Measurements from ENCODE around the gene FRMD3.

DNA sequence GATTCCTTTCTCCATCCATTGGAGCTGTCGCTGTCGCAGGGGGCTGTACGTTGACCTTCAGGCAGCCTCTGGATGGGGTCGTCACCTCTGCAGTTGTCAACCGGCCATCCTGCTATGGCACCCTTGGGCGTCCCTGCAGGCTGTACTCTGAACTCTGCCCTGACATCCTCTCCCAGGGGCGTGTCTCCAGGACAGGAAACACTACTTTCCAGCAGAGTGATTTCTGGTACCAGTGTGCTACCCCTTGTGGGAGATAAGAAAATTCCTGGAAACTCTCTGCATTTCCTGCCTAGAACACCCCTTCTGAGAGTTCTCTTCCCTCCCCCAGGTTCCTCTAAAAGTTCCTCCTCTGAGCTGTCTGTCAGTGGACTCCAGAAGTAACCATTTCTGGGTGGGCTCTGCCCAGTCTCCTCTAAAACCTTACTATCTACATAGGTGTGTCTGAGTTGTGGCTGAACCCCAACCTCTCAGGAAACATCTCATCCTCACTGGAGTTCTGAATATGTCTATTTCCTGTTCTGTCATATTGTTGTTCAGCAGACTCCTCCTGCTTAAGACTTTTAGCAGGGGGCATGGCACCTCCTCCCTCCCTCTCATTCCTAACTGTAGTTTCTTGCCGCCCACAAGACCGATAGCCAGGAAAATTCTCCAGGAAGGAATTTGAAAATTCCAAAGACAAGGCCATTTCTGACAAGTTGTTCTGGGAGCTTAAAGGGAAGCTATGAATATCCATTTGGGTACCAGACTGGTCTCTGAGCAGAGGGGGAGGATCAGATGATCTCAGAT, 329.9 kb downstream of the FRMD3 start:
- TF ChIP-seq, protein P1, sequence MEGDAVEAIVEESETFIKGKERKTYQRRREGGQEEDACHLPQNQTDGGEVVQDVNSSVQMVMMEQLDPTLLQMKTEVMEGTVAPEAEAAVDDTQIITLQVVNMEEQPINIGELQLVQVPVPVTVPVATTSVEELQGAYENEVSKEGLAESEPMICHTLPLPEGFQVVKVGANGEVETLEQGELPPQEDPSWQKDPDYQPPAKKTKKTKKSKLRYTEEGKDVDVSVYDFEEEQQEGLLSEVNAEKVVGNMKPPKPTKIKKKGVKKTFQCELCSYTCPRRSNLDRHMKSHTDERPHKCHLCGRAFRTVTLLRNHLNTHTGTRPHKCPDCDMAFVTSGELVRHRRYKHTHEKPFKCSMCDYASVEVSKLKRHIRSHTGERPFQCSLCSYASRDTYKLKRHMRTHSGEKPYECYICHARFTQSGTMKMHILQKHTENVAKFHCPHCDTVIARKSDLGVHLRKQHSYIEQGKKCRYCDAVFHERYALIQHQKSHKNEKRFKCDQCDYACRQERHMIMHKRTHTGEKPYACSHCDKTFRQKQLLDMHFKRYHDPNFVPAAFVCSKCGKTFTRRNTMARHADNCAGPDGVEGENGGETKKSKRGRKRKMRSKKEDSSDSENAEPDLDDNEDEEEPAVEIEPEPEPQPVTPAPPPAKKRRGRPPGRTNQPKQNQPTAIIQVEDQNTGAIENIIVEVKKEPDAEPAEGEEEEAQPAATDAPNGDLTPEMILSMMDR (IDR thresholded peaks at IDR 0.05; ENCODE audit: low read depth, low read length), result no peak
- TF ChIP-seq POLR2A (IDR thresholded peaks at IDR 0.05; ENCODE audit: extremely low read depth, insufficient read length) (no peak), MYC (IDR thresholded peaks at IDR 0.05; ENCODE audit: low read depth, low read length) (no peak)
- TF ChIP-seq, protein P2, sequence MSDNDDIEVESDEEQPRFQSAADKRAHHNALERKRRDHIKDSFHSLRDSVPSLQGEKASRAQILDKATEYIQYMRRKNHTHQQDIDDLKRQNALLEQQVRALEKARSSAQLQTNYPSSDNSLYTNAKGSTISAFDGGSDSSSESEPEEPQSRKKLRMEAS (IDR thresholded peaks at IDR 0.05; ENCODE audit: low read depth, low read length), result no peak

All from NB4 (cell line).